WTC11 (cell line): Measurements from ENCODE around the gene NDUFA3. TPM values are rescaled to one million over a fixed set of nuclear protein-coding genes. Genes with fewer than 3 reads are reported as not detected.
A peak's percentile ranks its signal among the peaks of the same experiment; 100 is the strongest.

Experiments
- ATAC-seq: fragments of 200-7000 bp; cut with Tn5 transposase; 2 replicates; pipeline ENCODE4 v1.10.0; 2021; ENCODE audit warnings: mild to moderate bottlenecking, moderate library complexity
- Bru-seq: library from RNA; stranded (reverse); fragments of 400-500 nt; gene quantifications from one replicate; lab custom pipeline; 2021; lab: Mats Ljungman, UMichigan
- CTCF ChIA-PET: fragments of 300-600 bp; sonication (Branson Sonifier 250); formaldehyde crosslinking; loops from one replicate; lab custom pipeline; 2021; ENCODE audit warnings: antibody characterized with exemption; lab: Charles Lee
- POLR2A ChIA-PET: fragments of 350-600 bp; sonication (Branson Sonifier 250); formaldehyde crosslinking; loops from one replicate; lab custom pipeline; 2021; ENCODE audit warnings: antibody characterized with exemption; lab: Charles Lee
- DNase-seq: peaks from one replicate; pipeline ENCODE4 v3.0.0; 2021; ENCODE audit warnings: low spot score
- H3K27ac Mint-ChIP-seq: 2 replicates; pipeline ENCODE4 v1.8.0; 2021; ENCODE audit warnings: mixed read lengths
- H3K27me3 Mint-ChIP-seq: 2 replicates; pipeline ENCODE4 v1.8.0; 2021; ENCODE audit warnings: low read depth, mild to moderate bottlenecking, moderate library complexity, mixed read lengths
- H3K36me3 Mint-ChIP-seq: 2 replicates; pipeline ENCODE4 v1.8.0; 2021; ENCODE audit warnings: mixed read lengths
- H3K4me1 Mint-ChIP-seq: 2 replicates; pipeline ENCODE4 v1.8.0; 2022; ENCODE audit warnings: mixed read lengths
- H3K4me3 Mint-ChIP-seq: 2 replicates; pipeline ENCODE4 v1.8.0; 2021; ENCODE audit warnings: mild to moderate bottlenecking, moderate library complexity, mixed read lengths
- H3K9me3 Mint-ChIP-seq: 2 replicates; pipeline ENCODE4 v1.8.0; 2021; ENCODE audit warnings: mixed read lengths
- EMX1 ChIP-seq: fragments of 250-450 bp; sonication (Bioruptor Pico); IDR thresholded peaks from 2 replicates; pipeline ENCODE4 v1.8.0; 2021; ENCODE audit warnings: mild to moderate bottlenecking
- ESRRA ChIP-seq: sonication (generic); formaldehyde crosslinking; IDR thresholded peaks from 2 replicates; pipeline ENCODE4 v1.8.1; 2022; ENCODE audit warnings: mild to moderate bottlenecking, missing genetic modification reagents, borderline replicate concordance
- FOXK1 ChIP-seq: sonication (generic); formaldehyde crosslinking; IDR thresholded peaks from 2 replicates; pipeline ENCODE4 v1.8.0; 2022; ENCODE audit warnings: mild to moderate bottlenecking, moderate library complexity, missing genetic modification reagents
- FOXP1 ChIP-seq: sonication (generic); formaldehyde crosslinking; IDR thresholded peaks from 2 replicates; pipeline ENCODE4 v1.8.0; 2022; ENCODE audit warnings: missing genetic modification reagents, mild to moderate bottlenecking, moderate library complexity, borderline replicate concordance
- GABPB1 ChIP-seq: sonication (generic); formaldehyde crosslinking; IDR thresholded peaks from 2 replicates; pipeline ENCODE4 v1.8.1; 2023; ENCODE audit warnings: mild to moderate bottlenecking, missing genetic modification reagents
- GRHL2 ChIP-seq: fragments of 250-450 bp; sonication (Bioruptor Pico); IDR thresholded peaks from 2 replicates; pipeline ENCODE4 v1.8.0; 2022; ENCODE audit warnings: mild to moderate bottlenecking, moderate library complexity; ENCODE audit not compliant: insufficient replicate concordance, severe bottlenecking
- MXD4 ChIP-seq: fragments of 250-450 bp; sonication (Bioruptor Pico); IDR thresholded peaks from 2 replicates; pipeline ENCODE4 v1.8.0; 2021; ENCODE audit warnings: mild to moderate bottlenecking, moderate library complexity, borderline replicate concordance
- MYBL2 ChIP-seq: sonication (generic); formaldehyde crosslinking; IDR thresholded peaks from 2 replicates; pipeline ENCODE4 v1.8.1; 2023; ENCODE audit warnings: mild to moderate bottlenecking, moderate library complexity, missing genetic modification reagents
- NFYB ChIP-seq: sonication (generic); formaldehyde crosslinking; conservative IDR thresholded peaks from 2 replicates; pipeline ENCODE4 v1.8.0; 2022; ENCODE audit warnings: low read depth, missing genetic modification reagents
- SOX15 ChIP-seq: fragments of 250-450 bp; sonication (Bioruptor Pico); IDR thresholded peaks from 2 replicates; pipeline ENCODE4 v1.9.0; 2021; ENCODE audit warnings: mild to moderate bottlenecking
- SP1 ChIP-seq: sonication (generic); formaldehyde crosslinking; conservative IDR thresholded peaks from 2 replicates; pipeline ENCODE4 v1.8.1; 2022; ENCODE audit warnings: missing genetic modification reagents
- TP53 ChIP-seq: sonication (generic); formaldehyde crosslinking; IDR thresholded peaks from 2 replicates; pipeline ENCODE4 v1.8.1; 2023; ENCODE audit warnings: mild to moderate bottlenecking, missing genetic modification reagents
- ZBTB21 ChIP-seq: sonication (generic); formaldehyde crosslinking; IDR thresholded peaks from 2 replicates; pipeline ENCODE4 v1.8.1; 2023; ENCODE audit warnings: mild to moderate bottlenecking, missing genetic modification reagents, borderline replicate concordance
- ZNF121 ChIP-seq: sonication (generic); formaldehyde crosslinking; IDR thresholded peaks from 2 replicates; pipeline ENCODE4 v1.8.0; 2023; ENCODE audit warnings: missing genetic modification reagents
- ZNF232 ChIP-seq: sonication (generic); formaldehyde crosslinking; IDR thresholded peaks from 2 replicates; pipeline ENCODE4 v1.8.0; 2022; ENCODE audit warnings: mild to moderate bottlenecking, missing genetic modification reagents
- ZNF317 ChIP-seq: sonication (generic); formaldehyde crosslinking; IDR thresholded peaks from 2 replicates; pipeline ENCODE4 v1.8.1; 2023; ENCODE audit warnings: low read depth, mild to moderate bottlenecking, moderate library complexity, missing genetic modification reagents, borderline replicate concordance
- ZNF416 ChIP-seq: fragments of 250-450 bp; sonication (Bioruptor Pico); IDR thresholded peaks from 2 replicates; pipeline ENCODE4 v1.9.0; 2021; ENCODE audit warnings: mild to moderate bottlenecking, inconsistent platforms
- ZNF671 ChIP-seq: fragments of 250-450 bp; sonication (Bioruptor Pico); IDR thresholded peaks from 2 replicates; pipeline ENCODE4 v1.8.0; 2021; ENCODE audit warnings: mild to moderate bottlenecking
- long read RNA-seq, 3 experiments: library from RNA in 1 of 3; library from capped mRNA in 1 of 3; library from polyadenylated mRNA in 1 of 3; unstranded in 2 of 3; stranded (forward) in 1 of 3; transcript quantifications; one replicate each; pipeline ENCODE4 v2.0.0, GENCODE V29; 2021
- total RNA-seq: library from RNA; stranded (reverse); gene quantifications from 3 replicates; pipeline ENCODE4 v1.2.3, GENCODE V29; 2021
- TF ChIP-seq, protein P1 (sequence below): fragments of 250-450 bp; sonication (Bioruptor Pico); IDR thresholded peaks from 2 replicates; pipeline ENCODE4 v2.1.2; 2022; ENCODE audit warnings: mild to moderate bottlenecking, moderate library complexity
- TF ChIP-seq, protein P2 (sequence below): sonication (generic); formaldehyde crosslinking; IDR thresholded peaks from 2 replicates; pipeline ENCODE4 v1.8.1; 2022; ENCODE audit warnings: missing genetic modification reagents, borderline replicate concordance
- TF ChIP-seq, protein P3 (sequence below): sonication (generic); formaldehyde crosslinking; IDR thresholded peaks from 2 replicates; pipeline ENCODE4 v1.8.0; 2022; ENCODE audit warnings: mild to moderate bottlenecking, missing genetic modification reagents
- TF ChIP-seq, protein P4 (sequence below): fragments of 250-450 bp; sonication (Bioruptor Pico); IDR thresholded peaks from 2 replicates; pipeline ENCODE4 v1.9.0; 2021; ENCODE audit warnings: mild to moderate bottlenecking
- TF ChIP-seq, protein P5 (sequence below): fragments of 250-450 bp; sonication (Bioruptor Pico); IDR thresholded peaks from 2 replicates; pipeline ENCODE4 v1.8.0; 2021; ENCODE audit warnings: mild to moderate bottlenecking
- TF ChIP-seq, protein P6 (sequence below): sonication (generic); formaldehyde crosslinking; IDR thresholded peaks from 2 replicates; pipeline ENCODE4 v1.8.1; 2022; ENCODE audit warnings: low read depth, missing genetic modification reagents, borderline replicate concordance

The NDUFA3 gene
- total RNA-seq (181 to 203 TPM (median 203 TPM) in 3 replicates), Bru-seq, nascent RNA (percentile 75 among the genes with signal in this experiment)
- long read RNA-seq, experiment 1, transcript NDUFA3-202 (5 exons, 435 nt), result minor isoform, 6 of 160 reads
- long read RNA-seq, experiment 1, transcript NDUFA3-214 (4 exons, 963 nt), result major isoform, 128 of 160 reads
- long read RNA-seq, experiment 1, partial matches to known transcripts, result 4 of 160 reads
- long read RNA-seq, experiment 1, other reads (novel, unspliced or antisense), result 14 of 160 reads
- long read RNA-seq, experiment 2, transcript NDUFA3-214 (4 exons, 963 nt), result major isoform, 71 of 161 reads
- long read RNA-seq, experiment 2, transcript NDUFA3-213 (3 exons, 541 nt), result minor isoform, 64 of 161 reads
- long read RNA-seq, experiment 2, partial matches to known transcripts, result 11 of 161 reads
- long read RNA-seq, experiment 2, other reads (novel, unspliced or antisense), result 9 of 161 reads
- long read RNA-seq, experiment 3, partial matches to known transcripts, result 0 of 3 reads
- long read RNA-seq, experiment 3, other reads (novel, unspliced or antisense), result 2 of 3 reads

DNA sequence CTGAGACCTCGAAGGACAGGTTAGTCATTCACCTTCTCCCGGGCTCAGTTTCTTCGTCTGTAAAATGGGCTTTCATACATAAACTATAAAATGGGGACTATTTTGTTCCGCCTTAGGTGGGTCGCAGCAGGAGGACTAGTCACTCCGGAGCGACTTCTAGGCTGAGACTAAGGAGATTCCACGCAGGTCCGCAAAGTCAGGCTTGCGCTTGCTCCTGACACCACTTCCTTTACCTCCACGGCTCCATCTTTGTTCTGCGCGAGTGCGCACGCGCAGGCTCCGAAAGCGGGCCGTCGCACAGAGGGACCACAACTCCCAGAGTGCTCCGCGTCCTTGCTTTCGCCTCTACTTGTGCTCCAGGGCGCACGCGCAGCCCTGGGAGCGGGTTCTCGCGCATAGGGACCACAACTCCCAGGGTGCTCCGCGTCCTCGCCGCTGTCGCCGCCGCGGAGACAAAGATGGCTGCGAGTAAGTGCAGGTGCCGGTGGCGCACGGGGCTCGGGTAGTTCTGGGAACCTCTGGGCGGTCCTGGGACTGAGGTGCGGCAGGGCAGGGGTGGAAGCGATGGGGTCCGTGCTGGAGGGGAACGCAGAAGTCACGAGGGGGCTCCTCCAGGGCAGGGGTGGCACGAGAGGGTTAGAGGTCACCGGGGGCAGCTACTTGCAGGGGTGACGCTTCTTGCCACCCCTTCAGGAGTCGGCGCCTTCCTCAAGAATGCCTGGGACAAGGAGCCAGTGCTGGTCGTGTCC lies at the start of gene NDUFA3:
Gene NDUFA3, plus strand, starts transcription at position 435 of the 749 bp plus-strand sequence. Its CDS starts 24 bp downstream, at position 459.
- no peaks in the 10 kb centered on the region; the same call in 1 of the 2 replicates for H3K27me3 Mint-ChIP-seq
- H3K36me3 Mint-ChIP-seq, result peaks cover 25% of the 10 kb centered on the region
- peak within 1 kb of the TSS; percentile 97 for H3K4me3 Mint-ChIP-seq
- ChIA-PET CTCF (interaction anchor here (0.9 to 2.0 kb wide), 4 partner anchors 61 to 73 kb away, joined by 3 to 8 read pairs (median 5); no protein-coding TSS in a partner anchor), POLR2A (interaction anchor here (3.4 kb wide), 1 partner anchor 13 kb away, joined by 10 read pairs; the partner anchor contains the start of genes PRPF31 and TFPT)
- peak; percentile 96 for ATAC-seq
- H3K27ac Mint-ChIP-seq, result peak within 1 kb of the TSS; percentile 96
- no peaks in the 10 kb centered on the region for H3K9me3 Mint-ChIP-seq
- peaks cover 3% of the 10 kb centered on the region for H3K4me1 Mint-ChIP-seq
- DNase-seq, result peak; percentile 98
- TF ChIP-seq, protein P1, sequence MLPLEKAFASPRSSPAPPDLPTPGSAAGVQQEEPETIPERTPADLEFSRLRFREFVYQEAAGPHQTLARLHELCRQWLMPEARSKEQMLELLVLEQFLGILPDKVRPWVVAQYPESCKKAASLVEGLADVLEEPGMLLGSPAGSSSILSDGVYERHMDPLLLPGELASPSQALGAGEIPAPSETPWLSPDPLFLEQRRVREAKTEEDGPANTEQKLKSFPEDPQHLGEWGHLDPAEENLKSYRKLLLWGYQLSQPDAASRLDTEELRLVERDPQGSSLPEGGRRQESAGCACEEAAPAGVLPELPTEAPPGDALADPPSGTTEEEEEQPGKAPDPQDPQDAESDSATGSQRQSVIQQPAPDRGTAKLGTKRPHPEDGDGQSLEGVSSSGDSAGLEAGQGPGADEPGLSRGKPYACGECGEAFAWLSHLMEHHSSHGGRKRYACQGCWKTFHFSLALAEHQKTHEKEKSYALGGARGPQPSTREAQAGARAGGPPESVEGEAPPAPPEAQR (CRISPR knock-in tag), result no peak
- TF ChIP-seq GRHL2 (CRISPR knock-in tag), result no peak
- TF ChIP-seq ZNF416 (CRISPR knock-in tag), result no peak
- TF ChIP-seq SP1 (CRISPR knock-in tag), result peak; percentile 83
- TF ChIP-seq EMX1, result no peak
- no peak for TF ChIP-seq ZNF121 (CRISPR knock-in tag)
- TF ChIP-seq, protein P2, sequence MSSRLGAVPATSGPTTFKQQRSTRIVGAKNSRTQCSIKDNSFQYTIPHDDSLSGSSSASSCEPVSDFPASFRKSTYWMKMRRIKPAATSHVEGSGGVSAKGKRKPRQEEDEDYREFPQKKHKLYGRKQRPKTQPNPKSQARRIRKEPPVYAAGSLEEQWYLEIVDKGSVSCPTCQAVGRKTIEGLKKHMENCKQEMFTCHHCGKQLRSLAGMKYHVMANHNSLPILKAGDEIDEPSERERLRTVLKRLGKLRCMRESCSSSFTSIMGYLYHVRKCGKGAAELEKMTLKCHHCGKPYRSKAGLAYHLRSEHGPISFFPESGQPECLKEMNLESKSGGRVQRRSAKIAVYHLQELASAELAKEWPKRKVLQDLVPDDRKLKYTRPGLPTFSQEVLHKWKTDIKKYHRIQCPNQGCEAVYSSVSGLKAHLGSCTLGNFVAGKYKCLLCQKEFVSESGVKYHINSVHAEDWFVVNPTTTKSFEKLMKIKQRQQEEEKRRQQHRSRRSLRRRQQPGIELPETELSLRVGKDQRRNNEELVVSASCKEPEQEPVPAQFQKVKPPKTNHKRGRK (CRISPR knock-in tag), result no peak
- TF ChIP-seq, protein P3, sequence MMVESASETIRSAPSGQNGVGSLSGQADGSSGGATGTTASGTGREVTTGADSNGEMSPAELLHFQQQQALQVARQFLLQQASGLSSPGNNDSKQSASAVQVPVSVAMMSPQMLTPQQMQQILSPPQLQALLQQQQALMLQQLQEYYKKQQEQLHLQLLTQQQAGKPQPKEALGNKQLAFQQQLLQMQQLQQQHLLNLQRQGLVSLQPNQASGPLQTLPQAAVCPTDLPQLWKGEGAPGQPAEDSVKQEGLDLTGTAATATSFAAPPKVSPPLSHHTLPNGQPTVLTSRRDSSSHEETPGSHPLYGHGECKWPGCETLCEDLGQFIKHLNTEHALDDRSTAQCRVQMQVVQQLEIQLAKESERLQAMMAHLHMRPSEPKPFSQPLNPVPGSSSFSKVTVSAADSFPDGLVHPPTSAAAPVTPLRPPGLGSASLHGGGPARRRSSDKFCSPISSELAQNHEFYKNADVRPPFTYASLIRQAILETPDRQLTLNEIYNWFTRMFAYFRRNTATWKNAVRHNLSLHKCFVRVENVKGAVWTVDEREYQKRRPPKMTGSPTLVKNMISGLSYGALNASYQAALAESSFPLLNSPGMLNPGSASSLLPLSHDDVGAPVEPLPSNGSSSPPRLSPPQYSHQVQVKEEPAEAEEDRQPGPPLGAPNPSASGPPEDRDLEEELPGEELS (CRISPR knock-in tag), result peak; percentile 70; the same call in 1 of the 2 replicates
- no peak for TF ChIP-seq SOX15 (CRISPR knock-in tag)
- no peak for TF ChIP-seq ZNF317 (CRISPR knock-in tag)
- TF ChIP-seq ZNF232 (CRISPR knock-in tag), result no peak
- TF ChIP-seq, protein P4, sequence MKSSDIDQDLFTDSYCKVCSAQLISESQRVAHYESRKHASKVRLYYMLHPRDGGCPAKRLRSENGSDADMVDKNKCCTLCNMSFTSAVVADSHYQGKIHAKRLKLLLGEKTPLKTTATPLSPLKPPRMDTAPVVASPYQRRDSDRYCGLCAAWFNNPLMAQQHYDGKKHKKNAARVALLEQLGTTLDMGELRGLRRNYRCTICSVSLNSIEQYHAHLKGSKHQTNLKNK (CRISPR knock-in tag), result no peak
- TF ChIP-seq, protein P5, sequence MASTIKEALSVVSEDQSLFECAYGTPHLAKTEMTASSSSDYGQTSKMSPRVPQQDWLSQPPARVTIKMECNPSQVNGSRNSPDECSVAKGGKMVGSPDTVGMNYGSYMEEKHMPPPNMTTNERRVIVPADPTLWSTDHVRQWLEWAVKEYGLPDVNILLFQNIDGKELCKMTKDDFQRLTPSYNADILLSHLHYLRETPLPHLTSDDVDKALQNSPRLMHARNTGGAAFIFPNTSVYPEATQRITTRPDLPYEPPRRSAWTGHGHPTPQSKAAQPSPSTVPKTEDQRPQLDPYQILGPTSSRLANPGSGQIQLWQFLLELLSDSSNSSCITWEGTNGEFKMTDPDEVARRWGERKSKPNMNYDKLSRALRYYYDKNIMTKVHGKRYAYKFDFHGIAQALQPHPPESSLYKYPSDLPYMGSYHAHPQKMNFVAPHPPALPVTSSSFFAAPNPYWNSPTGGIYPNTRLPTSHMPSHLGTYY, result no peak
- TF ChIP-seq ZBTB21 (CRISPR knock-in tag), result no peak
- TF ChIP-seq MYBL2 (CRISPR knock-in tag), result peak; percentile 81; the same call in 1 of the 2 replicates
- TF ChIP-seq ZNF671 (CRISPR knock-in tag), result no peak
- TF ChIP-seq, protein P6, sequence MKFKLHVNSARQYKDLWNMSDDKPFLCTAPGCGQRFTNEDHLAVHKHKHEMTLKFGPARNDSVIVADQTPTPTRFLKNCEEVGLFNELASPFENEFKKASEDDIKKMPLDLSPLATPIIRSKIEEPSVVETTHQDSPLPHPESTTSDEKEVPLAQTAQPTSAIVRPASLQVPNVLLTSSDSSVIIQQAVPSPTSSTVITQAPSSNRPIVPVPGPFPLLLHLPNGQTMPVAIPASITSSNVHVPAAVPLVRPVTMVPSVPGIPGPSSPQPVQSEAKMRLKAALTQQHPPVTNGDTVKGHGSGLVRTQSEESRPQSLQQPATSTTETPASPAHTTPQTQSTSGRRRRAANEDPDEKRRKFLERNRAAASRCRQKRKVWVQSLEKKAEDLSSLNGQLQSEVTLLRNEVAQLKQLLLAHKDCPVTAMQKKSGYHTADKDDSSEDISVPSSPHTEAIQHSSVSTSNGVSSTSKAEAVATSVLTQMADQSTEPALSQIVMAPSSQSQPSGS (CRISPR knock-in tag), result no peak
- 0 out of 2 replicates have a peak, but pooled peaks have one; percentile 76 for TF ChIP-seq ESRRA (CRISPR knock-in tag)
- 0 out of 2 replicates have a peak, but pooled peaks have one; percentile 30 for TF ChIP-seq GABPB1 (CRISPR knock-in tag)
- TF ChIP-seq NFYB (CRISPR knock-in tag), result no peak
- TF ChIP-seq MXD4 (CRISPR knock-in tag), result no peak
- TF ChIP-seq FOXK1 (CRISPR knock-in tag), result peak; percentile 86
- peak; percentile 93 for TF ChIP-seq FOXP1 (CRISPR knock-in tag)
- 0 out of 2 replicates have a peak, but pooled peaks have one; percentile 55 for TF ChIP-seq TP53 (CRISPR knock-in tag)
